22Rv1 (cell line): ENCODE data around the gene RSPH4A.

Experiments
- CTCF ChIP-seq: fragments of 450-650 bp; IDR thresholded peaks from 2 replicates; pipeline ENCODE4 v1.5.1; 2017; ENCODE audit warnings: mild to moderate bottlenecking
- ZFX ChIP-seq: fragments of 450-650 bp; IDR thresholded peaks from 2 replicates; pipeline ENCODE4 v1.6.1; 2017; ENCODE audit warnings: antibody characterized with exemption, borderline replicate concordance

- TF ChIP-seq CTCF (no peak), ZFX (no peak)
Observed at GRCh38 chr6:116651916-116652315, 35.6 kb downstream of the RSPH4A start.
